ENCODE results near the gene FARP2.
A peak's percentile ranks its signal among the peaks of the same experiment; 100 is the strongest.
"Not testable (repeated sequence)": the region's sequence is repeated elsewhere in the genome, so short reads cannot be mapped to it uniquely, and the experiment has no call there.

The FARP2 gene

DNA sequence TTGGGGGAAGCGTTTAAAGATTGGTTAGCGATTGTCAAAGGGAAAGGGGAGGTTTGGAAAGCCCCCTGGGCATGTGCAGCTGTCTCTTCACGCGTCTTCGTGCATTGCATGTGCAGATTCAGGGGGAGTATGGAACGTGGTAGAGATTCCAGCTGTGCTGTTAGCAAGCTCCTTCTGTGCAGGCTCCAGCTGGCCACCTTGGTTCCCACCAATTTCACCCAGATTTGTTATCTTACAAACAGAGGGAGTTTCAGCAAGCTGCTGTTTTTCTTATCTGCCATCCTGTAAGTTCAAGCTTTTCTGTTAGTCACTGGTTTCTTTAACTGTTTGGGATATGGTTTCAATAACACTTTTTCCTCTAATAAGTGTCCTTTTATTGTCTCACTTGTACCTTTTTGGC lies 30.4 kb downstream of the FARP2 start:
- DNase-seq (ENCODE audit: low spot score) = no peak
- TF ChIP-seq, protein P1, sequence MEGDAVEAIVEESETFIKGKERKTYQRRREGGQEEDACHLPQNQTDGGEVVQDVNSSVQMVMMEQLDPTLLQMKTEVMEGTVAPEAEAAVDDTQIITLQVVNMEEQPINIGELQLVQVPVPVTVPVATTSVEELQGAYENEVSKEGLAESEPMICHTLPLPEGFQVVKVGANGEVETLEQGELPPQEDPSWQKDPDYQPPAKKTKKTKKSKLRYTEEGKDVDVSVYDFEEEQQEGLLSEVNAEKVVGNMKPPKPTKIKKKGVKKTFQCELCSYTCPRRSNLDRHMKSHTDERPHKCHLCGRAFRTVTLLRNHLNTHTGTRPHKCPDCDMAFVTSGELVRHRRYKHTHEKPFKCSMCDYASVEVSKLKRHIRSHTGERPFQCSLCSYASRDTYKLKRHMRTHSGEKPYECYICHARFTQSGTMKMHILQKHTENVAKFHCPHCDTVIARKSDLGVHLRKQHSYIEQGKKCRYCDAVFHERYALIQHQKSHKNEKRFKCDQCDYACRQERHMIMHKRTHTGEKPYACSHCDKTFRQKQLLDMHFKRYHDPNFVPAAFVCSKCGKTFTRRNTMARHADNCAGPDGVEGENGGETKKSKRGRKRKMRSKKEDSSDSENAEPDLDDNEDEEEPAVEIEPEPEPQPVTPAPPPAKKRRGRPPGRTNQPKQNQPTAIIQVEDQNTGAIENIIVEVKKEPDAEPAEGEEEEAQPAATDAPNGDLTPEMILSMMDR (IDR thresholded peaks at IDR 0.05; ENCODE audit: extremely low read depth, insufficient read depth, missing control alignments) = no peak

DNA sequence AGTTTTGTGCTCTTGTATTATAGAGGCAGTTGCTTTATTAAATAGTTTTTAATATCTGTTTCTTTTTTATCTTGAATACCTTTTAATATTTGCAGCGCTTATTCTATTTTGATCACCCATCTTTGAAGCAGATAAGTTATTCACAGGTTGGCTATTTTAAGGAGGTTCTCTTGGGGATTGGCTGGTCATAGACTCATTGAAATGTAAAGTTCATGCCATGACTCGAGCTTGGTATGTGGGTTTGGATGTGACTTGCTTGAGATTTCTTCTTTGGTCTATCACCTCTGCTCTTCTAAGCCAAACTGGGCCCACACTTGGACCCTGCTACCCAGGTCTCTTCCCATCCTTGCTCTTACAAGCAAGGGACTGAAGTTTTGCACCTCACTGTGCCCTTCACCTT lies 33.6 kb downstream of the FARP2 start:
- in situ Hi-C loops (cut with MboI; ENCODE audit: low pct_unique_long_range_greater_than_20kb, low sequenced_read_pairs, unreplicated experiment) = no loop called here
- no peak for DNase-seq (ENCODE audit: low spot score)
- TF ChIP-seq, protein P1 (IDR thresholded peaks at IDR 0.05; ENCODE audit: extremely low read depth, insufficient read depth, missing control alignments) = no peak

More for the DNA sequence above, 30.4 kb downstream of the FARP2 start:
- in situ Hi-C loops (cut with MboI; ENCODE audit: low pct_unique_long_range_greater_than_20kb, low sequenced_read_pairs, unreplicated experiment) = no loop called here

DNA sequence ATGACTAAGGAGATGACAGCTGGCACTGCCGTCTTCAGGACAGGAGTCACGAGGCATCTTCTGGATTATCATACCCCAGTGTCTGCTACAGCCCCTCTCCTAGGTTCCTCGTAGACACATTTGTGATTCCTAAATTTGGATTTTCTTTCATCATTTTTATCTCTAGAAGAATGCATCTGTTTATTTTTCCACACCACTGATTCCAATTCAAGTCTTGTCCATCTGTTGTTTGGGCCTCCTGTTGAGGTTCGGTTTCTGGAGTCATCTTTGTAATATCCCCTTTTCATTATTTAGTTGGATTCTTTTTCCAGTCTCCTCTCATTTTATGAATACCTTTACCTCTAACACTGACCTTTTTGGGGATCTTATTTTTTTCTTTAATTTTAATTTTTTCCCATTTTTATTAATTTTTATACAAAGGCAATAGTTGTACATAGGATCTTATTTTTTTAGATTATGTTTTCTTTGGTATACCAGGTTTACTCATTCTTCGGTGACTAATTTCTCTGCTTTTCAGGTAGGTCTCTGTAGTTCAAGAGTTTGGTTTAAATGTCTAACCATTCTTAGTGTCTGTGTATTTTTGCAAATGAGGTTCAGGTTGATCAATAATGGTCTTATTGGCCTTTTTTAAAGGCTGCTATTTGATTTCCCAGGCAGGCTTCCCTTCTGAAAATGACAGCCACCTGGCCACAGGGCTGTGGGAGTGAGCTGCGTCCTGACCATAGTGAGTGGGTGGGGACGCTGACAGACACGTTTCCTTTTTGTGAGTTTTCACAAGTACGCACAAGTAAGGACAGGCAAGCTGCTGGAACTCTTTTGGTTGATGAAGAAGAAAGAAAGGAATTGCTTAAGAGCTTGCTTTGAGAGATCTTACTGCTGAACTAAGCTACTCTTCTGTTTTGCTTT lies 34.5 kb downstream of the FARP2 start:
- in situ Hi-C loops (cut with MboI; ENCODE audit: low pct_unique_long_range_greater_than_20kb, low sequenced_read_pairs, unreplicated experiment) = no loop called here
- TF ChIP-seq, protein P1 (IDR thresholded peaks at IDR 0.05; ENCODE audit: extremely low read depth, insufficient read depth, missing control alignments) = no peak
- peak; percentile 52 for DNase-seq (ENCODE audit: low spot score)

DNA sequence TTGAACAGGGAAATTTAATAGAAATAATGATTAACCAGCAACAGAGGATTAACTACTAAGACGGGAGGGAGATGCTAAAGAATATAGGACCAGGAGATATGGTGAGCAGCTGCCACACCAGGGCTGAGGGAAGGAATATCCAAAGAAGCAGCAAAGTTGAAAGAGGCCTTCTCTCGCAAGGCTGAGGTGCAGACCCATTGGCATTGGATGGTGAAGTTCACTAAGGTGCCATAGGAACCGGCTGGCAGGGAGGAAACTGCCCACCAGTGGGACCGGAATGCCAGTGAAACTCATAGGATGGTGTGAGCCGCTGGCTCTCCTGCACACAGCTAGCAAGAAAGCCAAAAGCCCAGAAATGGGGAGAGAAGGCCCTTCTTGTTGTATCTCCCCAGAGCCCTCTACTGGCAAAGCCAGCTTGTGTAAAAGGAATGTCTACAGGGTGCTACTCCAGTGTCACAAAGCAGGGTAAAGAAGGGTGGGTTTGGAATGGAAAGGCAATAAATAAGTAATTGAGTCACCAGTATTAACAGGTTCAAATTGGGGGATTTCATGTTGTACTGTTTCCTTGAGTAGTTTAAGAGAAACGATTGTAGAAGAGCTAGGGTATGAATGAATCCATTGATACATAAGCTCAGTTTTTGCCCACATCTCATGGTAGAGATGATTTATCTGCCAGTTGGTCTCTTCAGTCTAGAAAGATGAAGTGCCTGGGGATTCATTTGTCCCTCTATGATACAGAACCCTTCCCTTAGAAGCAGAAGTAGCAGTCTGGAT lies 36.0 kb downstream of the FARP2 start:
- in situ Hi-C loops (cut with MboI; ENCODE audit: low pct_unique_long_range_greater_than_20kb, low sequenced_read_pairs, unreplicated experiment) = no loop called here
- TF ChIP-seq, protein P1 (IDR thresholded peaks at IDR 0.05; ENCODE audit: extremely low read depth, insufficient read depth, missing control alignments) = peak; percentile 60
- DNase-seq (ENCODE audit: low spot score) = no peak

DNA sequence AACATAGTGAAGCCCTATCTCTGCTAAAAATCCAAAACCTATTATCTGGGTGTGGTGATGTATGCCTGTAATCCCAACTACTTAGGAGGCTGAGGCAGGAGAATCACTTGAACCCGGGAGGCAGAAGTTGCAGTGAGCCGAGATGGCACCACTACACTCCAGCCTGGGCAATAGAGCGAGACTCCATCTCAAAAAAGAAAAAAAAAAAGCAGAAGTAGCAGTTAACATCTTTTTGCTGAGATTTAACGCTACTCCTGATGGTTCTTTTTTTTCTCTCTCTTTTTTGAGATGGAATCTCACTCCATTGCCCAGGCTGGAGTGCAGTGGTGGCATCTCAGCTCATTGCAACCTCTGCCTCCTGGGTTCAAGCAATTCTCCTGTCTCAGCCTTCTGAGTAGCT lies 36.7 kb downstream of the FARP2 start:
- DNase-seq (ENCODE audit: low spot score); in situ Hi-C loops (cut with MboI; ENCODE audit: low pct_unique_long_range_greater_than_20kb, low sequenced_read_pairs, unreplicated experiment): not testable (repeated sequence)

DNA sequence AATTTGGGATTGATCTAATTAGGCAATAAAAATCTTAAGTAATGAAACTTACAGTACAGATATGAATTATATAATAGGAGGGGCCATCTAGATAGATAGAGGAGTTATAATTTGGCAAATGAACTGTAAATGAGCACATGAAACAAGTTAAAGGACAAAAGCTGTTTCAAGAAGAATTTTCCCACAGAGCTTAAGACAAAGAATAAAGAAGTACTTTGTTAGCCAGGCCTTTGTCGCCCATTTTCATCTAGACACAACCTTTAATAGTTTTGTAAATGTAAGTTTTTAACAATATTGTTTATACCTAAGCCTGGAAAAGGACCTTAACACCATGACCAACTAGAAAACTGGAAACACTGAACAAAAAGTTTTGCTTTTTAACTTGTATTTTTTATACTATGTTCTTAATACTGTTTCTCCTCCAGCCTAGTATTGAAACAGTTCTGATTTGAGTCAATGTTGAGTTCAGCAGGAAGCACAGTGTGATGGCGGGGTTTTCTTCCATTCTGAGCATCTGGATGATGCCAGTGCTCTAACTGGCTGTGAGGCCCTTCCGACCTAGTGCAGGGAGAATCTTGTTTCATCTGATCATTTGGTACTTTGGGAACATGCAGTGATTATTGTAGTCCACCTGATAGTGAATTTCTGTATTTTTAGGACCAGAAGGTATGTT lies 37.6 kb downstream of the FARP2 start:
- peak; percentile 32 for DNase-seq (ENCODE audit: low spot score)
- in situ Hi-C loops (cut with MboI; ENCODE audit: low pct_unique_long_range_greater_than_20kb, low sequenced_read_pairs, unreplicated experiment) = no loop called here
- TF ChIP-seq, protein P1 (IDR thresholded peaks at IDR 0.05; ENCODE audit: extremely low read depth, insufficient read depth, missing control alignments) = no peak

DNA sequence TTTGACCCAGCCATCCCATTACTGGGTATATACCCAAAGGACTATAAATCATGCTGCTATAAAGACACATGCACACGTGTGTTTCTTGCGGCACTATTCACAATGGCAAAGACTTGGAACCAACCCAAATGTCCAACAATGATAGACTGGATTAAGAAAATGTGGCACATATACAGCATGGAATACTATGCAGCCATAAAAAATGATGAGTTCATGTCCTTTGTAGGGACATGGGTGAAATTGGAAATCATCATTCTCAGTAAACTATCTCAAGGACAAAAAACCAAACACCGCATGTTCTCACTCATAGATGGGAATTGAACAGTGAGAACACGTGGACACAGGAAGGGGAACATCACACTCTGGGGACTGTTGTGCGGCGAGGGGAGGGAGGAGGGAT lies 40.7 kb downstream of the FARP2 start:
- in situ Hi-C loops (cut with MboI; ENCODE audit: low pct_unique_long_range_greater_than_20kb, low sequenced_read_pairs, unreplicated experiment); DNase-seq (ENCODE audit: low spot score): not testable (repeated sequence)
